T-helper 22 cell (primary cell): ENCODE measurements around the gene MPST.

ENCODE experiments used
- DNase-seq: peaks from one replicate; pipeline ENCODE4 v3.0.0-alpha.2; 2020; ENCODE audit warnings: low read depth

The MPST gene

GRCh38 chr22:37022483-37023337, 3.2 kb downstream of the MPST start:
- no peak for DNase-seq

GRCh38 chr22:37023743-37024338, 4.3 kb downstream of the MPST start:
- no peak for DNase-seq

- no peak for DNase-seq
Measured at GRCh38 chr22:37024339-37025157, 5.0 kb downstream of the MPST start.

GRCh38 chr22:37025500-37026070, 6.0 kb downstream of the MPST start:
- no peak for DNase-seq

DNA sequence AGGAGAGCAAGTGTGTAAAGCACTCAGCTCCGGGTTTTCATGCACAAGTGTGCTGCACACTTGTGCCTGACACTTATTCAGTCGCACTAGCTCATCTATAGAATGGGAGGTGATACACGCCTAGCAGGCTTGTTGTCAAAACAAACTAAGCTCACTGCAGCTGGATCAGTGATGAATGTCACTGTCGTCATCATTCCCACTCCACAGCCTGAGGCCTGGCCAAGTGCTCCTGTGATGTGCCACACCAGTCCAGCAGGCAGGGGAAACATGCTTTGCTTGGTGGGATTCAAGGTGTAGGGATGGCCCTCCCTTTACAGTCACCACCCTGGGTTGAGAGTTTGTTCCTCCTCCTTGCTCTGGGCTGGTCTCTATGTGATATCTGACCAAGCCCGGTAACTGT, 6.8 kb downstream of the MPST start:
- no peak for DNase-seq

DNA sequence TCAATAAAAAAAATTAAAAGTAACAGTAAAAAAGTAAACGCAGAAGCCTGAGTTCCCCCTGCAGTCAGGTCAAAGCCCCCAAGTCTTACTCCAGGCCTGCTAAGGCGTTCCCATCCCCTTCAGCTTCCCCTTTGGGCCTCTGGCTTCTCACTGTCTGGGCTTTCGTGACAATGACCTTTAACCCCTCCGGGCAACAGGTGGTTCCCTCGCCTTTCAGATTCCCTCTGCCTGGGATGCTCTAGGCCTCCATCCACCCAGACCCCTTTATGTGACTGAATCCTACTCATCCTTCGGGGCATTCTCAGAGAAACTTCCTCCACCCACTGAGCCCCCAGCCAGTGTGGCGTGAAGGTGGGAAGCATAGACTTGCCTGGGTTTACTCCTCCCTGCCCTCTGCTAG, 8.0 kb downstream of the MPST start:
- DNase-seq: no peak

DNA sequence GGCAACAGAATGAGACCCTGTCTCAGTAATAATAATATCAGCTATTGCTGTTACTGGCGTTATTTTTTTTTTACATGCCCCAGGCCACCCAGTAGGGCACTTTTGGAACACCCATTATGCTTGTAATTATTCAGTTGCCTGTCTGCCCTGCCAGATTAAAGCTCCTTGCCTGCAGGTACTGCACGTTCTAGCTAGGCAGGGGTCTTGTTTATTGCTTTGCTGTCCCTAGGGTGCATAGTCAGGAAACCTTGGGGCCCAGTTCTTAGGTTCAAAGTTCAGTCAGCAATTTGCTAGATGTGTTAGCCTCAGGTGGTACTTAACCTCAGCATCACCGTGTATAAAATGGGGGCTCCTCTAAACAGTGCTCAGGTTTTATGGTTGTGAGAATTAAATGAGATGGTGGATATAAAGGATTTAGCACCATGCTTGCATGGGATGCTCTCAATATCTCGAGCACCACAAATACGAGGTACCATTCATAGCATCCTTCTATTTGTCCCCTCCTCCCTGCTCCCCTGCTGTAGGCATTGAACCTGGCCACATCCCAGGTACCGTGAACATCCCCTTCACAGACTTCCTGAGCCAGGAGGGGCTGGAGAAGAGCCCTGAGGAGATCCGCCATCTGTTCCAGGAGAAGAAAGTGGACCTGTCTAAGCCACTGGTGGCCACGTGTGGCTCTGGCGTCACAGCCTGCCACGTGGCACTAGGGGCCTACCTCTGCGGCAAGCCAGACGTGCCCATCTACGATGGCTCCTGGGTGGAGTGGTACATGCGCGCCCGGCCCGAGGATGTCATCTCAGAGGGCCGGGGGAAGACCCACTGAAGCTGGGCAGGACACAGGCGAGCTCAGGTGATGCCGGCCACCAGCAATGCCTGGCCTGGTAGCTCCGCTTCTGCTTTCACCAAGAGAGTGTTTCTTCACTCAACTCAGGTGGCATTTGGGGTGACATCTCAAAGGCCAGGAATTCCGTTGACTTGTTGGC, 9.4 kb downstream of the MPST start:
- no peak for DNase-seq

DNA sequence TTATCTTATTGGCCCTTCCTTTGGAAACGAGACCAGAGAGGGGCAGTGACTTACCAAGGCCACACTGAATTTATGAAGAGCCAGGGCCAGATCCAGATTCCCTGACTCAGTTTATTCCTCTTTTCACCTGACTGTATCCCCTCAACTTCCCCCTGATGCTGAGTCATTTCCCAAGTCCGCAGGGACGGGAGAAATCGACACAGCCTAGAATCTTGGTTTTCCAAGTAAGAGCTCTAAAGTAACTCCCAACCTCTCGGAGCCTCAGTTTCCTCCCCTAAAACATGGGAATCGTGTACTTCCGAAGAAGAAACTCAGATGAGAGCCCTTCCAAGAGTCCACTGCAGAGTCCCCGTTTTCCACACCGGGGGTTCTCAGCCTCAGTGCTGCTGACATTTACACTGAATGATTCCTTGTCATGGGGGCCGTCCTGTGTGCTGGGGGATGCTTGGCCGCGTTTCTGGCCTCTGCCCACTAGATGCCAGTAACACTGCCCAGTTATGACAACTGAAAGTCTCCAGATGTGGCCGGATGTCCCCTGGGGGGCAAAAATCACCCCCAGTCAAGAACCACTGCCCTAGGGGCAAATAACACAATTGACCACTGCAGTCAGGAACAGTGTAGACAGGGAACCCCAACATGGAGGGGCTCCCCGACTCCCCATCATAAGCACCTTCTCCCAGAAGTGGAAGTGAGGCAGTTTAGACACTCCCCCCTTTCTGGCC, 11.2 kb downstream of the MPST start:
- no peak for DNase-seq

- no peak for DNase-seq
Measured at GRCh38 chr22:37032134-37032534, 12.6 kb downstream of the MPST start.

DNA sequence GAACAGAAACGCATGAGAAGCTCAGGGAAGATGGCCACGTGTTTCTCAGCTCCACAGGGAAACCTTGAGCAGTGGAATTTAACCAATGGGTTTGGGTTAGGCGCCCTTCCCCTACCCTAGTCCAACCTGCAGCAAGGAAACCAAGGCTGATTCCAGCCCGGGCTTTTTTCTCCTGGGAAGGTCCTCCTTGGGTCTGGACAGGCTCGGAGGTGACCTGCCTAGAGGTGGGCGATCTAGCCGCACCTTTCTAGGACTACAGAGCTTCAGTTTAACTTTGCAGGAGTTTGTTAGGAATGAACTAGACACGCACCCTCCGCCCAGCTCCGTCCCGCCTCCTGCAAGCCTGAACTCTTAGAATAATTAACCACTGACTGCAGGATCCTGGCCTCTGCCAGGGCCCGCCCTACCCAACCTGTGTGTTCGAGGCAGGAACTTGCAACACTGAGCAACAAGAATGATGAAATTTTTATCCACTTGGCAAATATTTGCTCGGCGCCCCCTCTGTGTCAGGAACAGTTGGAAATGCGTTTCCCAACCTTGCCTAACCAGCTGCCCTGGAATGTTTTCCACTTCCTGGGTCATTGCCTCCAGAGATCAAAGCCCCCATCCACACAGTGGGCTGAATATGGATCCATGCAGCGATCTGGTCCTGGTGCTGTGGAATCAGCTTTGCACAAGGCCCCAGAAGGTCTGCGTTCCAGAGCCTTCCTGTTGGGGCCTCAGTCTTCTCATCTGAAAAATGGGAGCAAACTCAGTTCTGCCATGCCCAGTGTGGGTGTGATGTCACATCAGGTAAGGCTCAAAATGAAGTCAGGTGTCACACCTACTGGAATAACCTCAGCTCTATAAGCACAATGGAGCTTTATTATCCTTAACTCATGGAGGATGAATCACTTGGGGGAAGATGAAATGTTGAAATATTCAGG, 13.3 kb downstream of the MPST start:
- no peak for DNase-seq

DNA sequence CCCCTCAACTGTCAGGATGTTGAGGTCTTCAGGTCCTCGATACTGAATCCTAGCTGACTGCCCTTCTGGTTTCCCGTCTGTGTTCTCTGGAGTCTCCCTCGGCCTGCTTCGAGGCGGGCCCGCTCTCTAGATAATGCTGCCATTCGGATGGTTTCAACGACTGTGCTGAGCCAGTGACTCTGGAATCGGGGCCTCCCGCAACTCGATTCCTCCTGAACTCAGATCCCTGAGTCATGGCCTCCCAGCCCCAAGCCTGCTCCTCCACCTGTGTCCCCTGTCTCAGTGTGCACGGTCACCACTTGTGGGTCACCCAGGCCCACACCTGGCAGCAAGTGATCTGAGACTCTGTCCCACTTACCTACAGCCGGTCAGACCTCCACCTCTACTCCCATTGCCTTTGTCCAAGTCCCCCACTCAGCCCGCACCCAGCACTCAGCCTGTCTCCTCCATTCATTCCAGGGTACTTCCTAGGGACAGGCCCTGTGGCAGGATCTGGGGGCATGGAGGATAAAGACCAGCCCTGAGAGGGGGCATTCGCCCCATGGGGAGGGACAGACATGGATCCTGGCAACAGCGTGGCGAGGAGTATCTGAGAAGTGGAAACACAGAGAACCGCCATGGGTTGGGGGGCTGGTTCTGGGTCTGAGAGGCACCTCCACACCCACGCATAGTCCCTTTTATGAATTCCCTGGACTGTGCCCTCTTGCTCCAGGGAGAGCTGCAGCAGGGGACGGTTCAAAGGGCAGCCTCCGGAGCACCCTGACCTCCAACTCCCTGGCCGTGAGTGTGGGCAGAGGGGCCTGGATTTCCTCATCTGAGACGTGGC, 14.3 kb downstream of the MPST start:
- no peak for DNase-seq

DNA sequence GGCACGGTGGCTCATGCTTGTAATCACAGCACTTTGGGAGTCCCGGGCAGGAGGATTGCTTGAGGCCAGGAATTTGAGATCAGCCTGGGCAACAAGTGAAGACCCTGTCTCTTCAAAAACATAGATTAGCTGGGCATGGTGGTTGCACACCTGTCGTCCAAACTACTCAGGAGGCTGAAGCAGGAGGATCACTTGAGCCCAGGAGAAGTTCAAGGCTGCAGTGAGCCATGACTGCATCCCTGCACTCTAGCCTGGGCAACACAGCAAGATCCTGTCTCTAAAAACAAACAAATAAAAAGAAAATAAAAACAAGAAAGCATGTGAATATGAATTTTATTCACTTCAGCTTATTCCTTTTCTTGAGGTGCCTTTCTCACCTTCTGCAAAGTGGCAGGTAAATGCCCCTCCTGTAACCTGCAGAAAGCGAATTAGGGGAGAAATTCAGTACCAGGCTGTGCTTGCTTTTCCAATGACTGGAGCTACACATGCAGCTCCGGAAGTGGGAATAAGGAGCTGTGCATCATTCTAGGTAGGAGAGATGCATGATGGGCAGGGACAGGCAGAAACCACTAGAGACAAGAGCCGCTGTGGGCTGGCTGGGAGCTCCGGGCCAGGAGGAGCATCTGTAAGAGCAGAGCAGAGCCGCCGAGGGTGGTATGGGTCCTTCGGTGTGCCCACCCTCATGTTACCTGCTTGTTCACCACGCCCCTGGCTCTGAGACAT, 17.3 kb downstream of the MPST start:
- no peak for DNase-seq

GRCh38 chr22:37037669-37038068, 18.1 kb downstream of the MPST start:
- no peak for DNase-seq

GRCh38 chr22:37039466-37039865, 19.9 kb downstream of the MPST start:
- no peak for DNase-seq

DNA sequence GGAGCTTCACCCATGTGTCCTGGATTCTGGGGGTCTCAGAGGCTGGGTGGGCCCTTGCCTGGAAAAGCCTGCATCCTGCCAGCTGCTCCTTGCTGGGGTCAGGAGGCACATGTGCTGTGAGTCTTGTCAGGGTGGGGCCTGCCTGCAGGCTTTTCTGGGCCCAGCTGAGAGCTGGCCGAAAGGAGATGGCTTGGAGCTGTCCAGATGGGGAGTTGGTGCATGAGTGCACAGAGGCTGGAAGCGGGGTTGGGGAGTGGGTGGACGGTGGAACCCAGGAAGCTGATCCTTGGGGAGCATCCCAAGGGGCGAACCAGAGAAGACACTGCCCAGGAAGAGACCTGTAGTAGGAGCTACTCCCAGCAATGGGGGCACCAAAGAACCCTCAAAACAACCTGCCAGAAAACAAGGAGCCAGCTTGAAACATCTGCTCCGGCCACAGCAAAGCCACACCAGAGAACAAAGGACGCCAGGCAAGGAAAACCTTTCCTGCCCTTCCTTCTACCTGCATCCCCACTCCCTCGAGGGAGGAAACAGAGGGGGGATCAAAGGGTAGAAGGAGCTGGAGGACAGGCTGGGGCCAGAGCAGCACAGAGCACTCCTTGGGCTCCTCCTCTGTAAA, 23.8 kb downstream of the MPST start:
- no peak for DNase-seq

- DNase-seq: no peak
Measured at GRCh38 chr22:37043828-37044538, 24.4 kb downstream of the MPST start.
